Measurements from ENCODE around the gene YAP1.
"Not testable (repeated sequence)": the region's sequence is repeated elsewhere in the genome, so short reads cannot be mapped to it uniquely, and the experiment has no call there.

YAP1 gene

GRCh38 chr11:102194257-102194656 is 84.0 kb downstream of the YAP1 start:
- CTCF ChIA-PET: interaction anchor here (1.4 kb wide), 1 partner anchor 11 kb away, joined by 4 read pairs; no protein-coding TSS in a partner anchor
- no peak overlapping the region for H3K4me3 ChIP-seq (ENCODE audit: low read depth, low read length)
- POLR2A ChIA-PET: interaction anchor here (0.7 kb wide), 1 partner anchor 9 kb away, joined by 3 read pairs; no protein-coding TSS in a partner anchor
- DNase-seq (ENCODE audit: low read depth, low spot score): no peak
- TF ChIP-seq, protein P1, sequence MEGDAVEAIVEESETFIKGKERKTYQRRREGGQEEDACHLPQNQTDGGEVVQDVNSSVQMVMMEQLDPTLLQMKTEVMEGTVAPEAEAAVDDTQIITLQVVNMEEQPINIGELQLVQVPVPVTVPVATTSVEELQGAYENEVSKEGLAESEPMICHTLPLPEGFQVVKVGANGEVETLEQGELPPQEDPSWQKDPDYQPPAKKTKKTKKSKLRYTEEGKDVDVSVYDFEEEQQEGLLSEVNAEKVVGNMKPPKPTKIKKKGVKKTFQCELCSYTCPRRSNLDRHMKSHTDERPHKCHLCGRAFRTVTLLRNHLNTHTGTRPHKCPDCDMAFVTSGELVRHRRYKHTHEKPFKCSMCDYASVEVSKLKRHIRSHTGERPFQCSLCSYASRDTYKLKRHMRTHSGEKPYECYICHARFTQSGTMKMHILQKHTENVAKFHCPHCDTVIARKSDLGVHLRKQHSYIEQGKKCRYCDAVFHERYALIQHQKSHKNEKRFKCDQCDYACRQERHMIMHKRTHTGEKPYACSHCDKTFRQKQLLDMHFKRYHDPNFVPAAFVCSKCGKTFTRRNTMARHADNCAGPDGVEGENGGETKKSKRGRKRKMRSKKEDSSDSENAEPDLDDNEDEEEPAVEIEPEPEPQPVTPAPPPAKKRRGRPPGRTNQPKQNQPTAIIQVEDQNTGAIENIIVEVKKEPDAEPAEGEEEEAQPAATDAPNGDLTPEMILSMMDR (IDR thresholded peaks at IDR 0.05; ENCODE audit: insufficient read depth, low read length, missing control alignments): no peak

GRCh38 chr11:102194990-102195389 is 84.7 kb downstream of the YAP1 start:
- no peak for DNase-seq (ENCODE audit: low read depth, low spot score)
- TF ChIP-seq, protein P1 (IDR thresholded peaks at IDR 0.05; ENCODE audit: insufficient read depth, low read length, missing control alignments): no peak
- POLR2A ChIA-PET: interaction anchor here (0.7 kb wide), 1 partner anchor 10 kb away, joined by 3 read pairs; no protein-coding TSS in a partner anchor
- H3K4me3 ChIP-seq (ENCODE audit: low read depth, low read length): no peak overlapping the region
- CTCF ChIA-PET: interaction anchor here (1.4 kb wide), 1 partner anchor 10 kb away, joined by 4 read pairs; no protein-coding TSS in a partner anchor

- TF ChIP-seq, protein P1 (IDR thresholded peaks at IDR 0.05; ENCODE audit: insufficient read depth, low read length, missing control alignments): no peak
- DNase-seq (ENCODE audit: low read depth, low spot score): no peak
- ChIA-PET CTCF (interaction anchor here (2.1 kb wide), 1 partner anchor 9 kb away, joined by 9 read pairs; no protein-coding TSS in a partner anchor), POLR2A (no interaction called here)
- H3K4me3 ChIP-seq (ENCODE audit: low read depth, low read length): no peak overlapping the region
Observed at GRCh38 chr11:102196351-102196750, 86.1 kb downstream of the YAP1 start.

- CTCF ChIA-PET: interaction anchor here (2.1 kb wide), 1 partner anchor 9 kb away, joined by 9 read pairs; no protein-coding TSS in a partner anchor
- POLR2A ChIA-PET: no interaction called here
- TF ChIP-seq, protein P1 (IDR thresholded peaks at IDR 0.05; ENCODE audit: insufficient read depth, low read length, missing control alignments): no peak
- no peak overlapping the region for H3K4me3 ChIP-seq (ENCODE audit: low read depth, low read length)
- no peak for DNase-seq (ENCODE audit: low read depth, low spot score)
Observed at GRCh38 chr11:102196816-102197215, 86.6 kb downstream of the YAP1 start.

GRCh38 chr11:102197670-102198139 is 87.5 kb downstream of the YAP1 start:
- ChIA-PET POLR2A (no interaction called here), CTCF (interaction anchor here (2.1 kb wide), 1 partner anchor 10 kb away, joined by 9 read pairs; no protein-coding TSS in a partner anchor)
- H3K4me3 ChIP-seq (ENCODE audit: low read depth, low read length): no peak overlapping the region
- DNase-seq (ENCODE audit: low read depth, low spot score): no peak
- TF ChIP-seq, protein P1 (IDR thresholded peaks at IDR 0.05; ENCODE audit: insufficient read depth, low read length, missing control alignments): no peak

GRCh38 chr11:102199673-102200072 is 89.4 kb downstream of the YAP1 start:
- no peak for DNase-seq (ENCODE audit: low read depth, low spot score)
- TF ChIP-seq, protein P1 (IDR thresholded peaks at IDR 0.05; ENCODE audit: insufficient read depth, low read length, missing control alignments): no peak
- no peak overlapping the region for H3K4me3 ChIP-seq (ENCODE audit: low read depth, low read length)
- ChIA-PET POLR2A (no interaction called here), CTCF (interaction anchor here (1.5 kb wide), 1 partner anchor 11 kb away, joined by 3 read pairs; no protein-coding TSS in a partner anchor)

DNA sequence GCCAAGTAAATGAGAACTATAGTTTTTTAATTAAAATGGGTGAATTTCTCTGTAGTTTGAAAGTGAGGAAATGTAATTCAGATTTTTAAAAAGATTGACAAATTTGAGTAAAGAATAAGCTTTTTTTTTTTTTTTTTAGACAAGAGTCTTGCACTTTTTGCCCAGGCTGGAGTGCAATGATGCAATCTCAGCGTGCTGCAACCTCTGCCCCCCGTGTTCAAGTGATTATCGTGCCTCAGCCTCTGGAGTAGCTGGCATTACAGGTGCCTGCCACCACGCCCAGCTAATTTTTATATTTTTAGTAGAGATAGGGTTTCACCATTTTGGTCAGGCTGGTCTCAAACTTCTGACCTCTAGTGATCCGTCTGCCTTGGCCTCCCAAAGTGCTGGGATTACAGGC is 90.1 kb downstream of the YAP1 start:
- DNase-seq (ENCODE audit: low read depth, low spot score); H3K4me3 ChIP-seq (ENCODE audit: low read depth, low read length); POLR2A ChIA-PET: not testable (repeated sequence)
- CTCF ChIA-PET: interaction anchor here (1.5 kb wide), 1 partner anchor 12 kb away, joined by 3 read pairs; no protein-coding TSS in a partner anchor
